ENCODE data around the gene ZNF263.

DNA sequence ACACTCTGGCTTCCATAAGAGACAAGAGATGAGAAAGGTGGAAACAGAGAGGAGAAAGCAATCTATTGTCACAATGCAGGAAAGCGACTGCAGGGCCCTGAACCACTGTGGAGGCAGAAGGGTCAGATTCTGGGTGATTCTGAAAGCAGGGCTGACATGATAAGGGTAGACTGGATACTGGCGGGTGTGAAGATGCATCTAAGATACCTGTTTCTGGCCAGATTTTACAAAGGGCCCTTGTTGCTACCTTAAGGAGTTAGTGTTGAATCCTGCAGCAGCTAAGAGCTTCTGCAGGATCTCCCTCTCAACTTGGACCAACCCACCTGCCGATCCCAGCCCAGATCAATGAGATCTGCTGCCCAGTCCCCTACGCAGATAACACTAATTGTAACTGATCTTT lies 20.8 kb upstream of the ZNF263 start:
- TF ChIP-seq CTCF (IDR thresholded peaks at IDR 0.05; ENCODE audit: low read depth, low read length) = no peak
- TF ChIP-seq MYC (IDR thresholded peaks at IDR 0.05; ENCODE audit: low read depth, low read length) = no peak
- TF ChIP-seq POLR2A (IDR thresholded peaks at IDR 0.05; ENCODE audit: extremely low read depth, insufficient read length) = no peak
- TF ChIP-seq, protein P1, sequence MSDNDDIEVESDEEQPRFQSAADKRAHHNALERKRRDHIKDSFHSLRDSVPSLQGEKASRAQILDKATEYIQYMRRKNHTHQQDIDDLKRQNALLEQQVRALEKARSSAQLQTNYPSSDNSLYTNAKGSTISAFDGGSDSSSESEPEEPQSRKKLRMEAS (IDR thresholded peaks at IDR 0.05; ENCODE audit: low read depth, low read length) = no peak
